GM21447 (cell line): ENCODE results near the gene RYR3.

Source experiments
- ATAC-seq: cut with Tn5 transposase; IDR thresholded peaks from one replicate; pipeline ENCODE4 v1.9.1; 2021; ENCODE audit not compliant: unreplicated experiment

Gene RYR3

GRCh38 chr15:33310481-33311311 is at the start of gene RYR3:
Gene RYR3 (plus strand): TSS chr15:33310967. CDS start chr15:33311046, 79 bp downstream.
- ATAC-seq: no peak

GRCh38 chr15:33262306-33262705 is 48.5 kb upstream of the RYR3 start:
- no peak for ATAC-seq

DNA sequence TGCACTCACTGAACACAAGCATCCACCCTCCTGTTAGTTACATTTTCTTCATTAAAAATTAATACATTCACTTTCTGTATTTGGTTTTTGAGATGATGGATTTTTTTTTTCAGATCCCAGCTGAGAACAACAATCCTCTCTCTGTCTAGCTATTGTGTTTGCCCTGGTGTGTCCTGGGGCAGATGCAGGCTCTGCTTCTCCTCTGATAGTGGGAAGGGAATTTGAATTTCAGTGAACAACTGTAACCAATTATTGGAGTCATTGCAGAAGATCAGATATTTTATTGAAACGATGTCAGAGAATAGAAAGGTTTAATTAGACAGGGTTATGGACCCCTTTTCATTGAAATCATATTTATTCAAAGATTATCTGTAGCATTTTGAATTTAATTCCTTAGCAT is 33.1 kb upstream of the RYR3 start:
- ATAC-seq: no peak

DNA sequence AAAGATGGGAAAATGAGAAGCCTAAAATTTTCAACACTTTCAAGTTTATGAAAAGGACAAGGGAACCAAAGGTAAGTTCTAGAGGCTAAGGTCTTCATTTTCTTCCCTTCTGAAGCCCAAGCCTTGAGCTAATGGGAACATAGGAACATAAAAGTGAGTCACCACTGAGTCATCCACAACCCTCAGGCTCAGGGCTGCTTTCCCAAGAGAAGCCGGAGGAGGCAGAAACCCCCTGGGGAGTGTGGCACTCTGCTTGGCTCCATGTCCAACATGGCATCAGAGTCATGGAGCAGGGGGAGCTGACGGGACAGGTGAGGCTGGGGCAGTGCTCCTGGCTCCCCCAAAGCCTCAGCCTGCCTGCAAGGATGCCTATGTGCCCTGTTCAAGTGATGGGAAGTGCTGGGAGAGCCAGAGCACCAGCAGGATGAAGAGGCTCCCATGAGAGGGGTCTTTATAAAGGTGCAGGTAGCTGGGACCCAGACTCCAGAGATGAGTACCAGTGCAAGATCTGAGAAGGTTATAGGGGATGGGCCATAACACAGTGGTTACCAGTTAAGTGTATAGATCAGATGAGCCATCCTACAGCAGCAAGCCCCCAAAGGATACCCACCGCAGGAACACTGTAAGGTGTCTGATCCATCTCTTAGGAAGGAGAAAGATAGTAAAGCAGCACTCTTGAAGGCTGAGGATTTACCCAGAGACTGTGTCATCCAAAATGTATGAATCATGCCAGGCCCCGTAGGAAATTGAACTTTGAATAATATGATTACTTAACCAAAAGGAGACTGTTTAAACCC is 31.8 kb upstream of the RYR3 start:
- ATAC-seq: no peak

GRCh38 chr15:33279613-33280205 is 31.1 kb upstream of the RYR3 start:
- ATAC-seq: no peak

GRCh38 chr15:33282226-33283020 is 28.3 kb upstream of the RYR3 start:
- no peak for ATAC-seq

DNA sequence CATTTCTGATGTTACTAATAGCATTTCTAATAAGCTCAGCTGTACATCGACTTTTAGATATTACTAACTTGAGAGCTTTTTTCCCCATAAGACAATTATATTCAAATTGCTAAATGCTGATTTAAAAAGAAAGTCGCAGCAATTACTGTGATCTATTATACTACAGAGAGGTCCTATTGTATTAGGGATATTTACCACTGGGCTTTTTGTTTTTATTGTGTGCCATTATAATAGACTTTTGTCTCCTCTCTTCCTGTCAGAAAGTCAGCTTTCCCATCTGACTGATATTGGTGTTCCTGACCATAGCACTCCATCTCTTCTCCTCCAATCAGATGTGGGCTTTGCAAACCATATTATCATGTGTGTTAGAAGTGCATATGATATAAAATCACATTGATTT is 27.2 kb upstream of the RYR3 start:
- ATAC-seq: no peak

GRCh38 chr15:33284336-33284735 is 26.4 kb upstream of the RYR3 start:
- no peak for ATAC-seq

DNA sequence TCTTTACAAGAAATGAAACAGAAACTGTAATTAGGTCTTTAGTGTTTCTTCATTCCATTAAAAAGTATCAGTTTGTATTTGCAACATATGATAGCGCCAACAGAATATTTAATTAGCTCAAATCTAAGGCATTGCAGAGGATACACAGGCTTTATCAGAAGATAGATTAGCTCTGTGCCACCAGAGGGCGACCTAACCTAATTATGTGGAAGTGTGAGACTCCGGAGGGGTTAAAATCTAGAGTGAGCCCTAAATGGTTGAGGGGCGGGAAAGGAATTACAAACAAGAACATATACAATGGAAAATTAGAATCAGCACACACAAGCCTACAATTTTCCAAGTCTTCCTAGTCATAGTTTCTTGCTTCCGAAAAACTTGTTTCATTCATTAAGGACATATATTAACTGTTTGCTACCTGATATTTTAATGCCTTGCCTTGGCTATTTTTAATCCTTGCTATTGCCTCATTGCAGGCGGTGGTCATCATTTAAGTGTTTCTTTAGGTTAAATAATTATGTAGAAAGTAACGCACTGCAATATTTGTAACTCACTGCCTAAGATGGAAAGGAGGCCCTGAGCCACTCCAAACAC is 18.0 kb upstream of the RYR3 start:
- no peak for ATAC-seq

DNA sequence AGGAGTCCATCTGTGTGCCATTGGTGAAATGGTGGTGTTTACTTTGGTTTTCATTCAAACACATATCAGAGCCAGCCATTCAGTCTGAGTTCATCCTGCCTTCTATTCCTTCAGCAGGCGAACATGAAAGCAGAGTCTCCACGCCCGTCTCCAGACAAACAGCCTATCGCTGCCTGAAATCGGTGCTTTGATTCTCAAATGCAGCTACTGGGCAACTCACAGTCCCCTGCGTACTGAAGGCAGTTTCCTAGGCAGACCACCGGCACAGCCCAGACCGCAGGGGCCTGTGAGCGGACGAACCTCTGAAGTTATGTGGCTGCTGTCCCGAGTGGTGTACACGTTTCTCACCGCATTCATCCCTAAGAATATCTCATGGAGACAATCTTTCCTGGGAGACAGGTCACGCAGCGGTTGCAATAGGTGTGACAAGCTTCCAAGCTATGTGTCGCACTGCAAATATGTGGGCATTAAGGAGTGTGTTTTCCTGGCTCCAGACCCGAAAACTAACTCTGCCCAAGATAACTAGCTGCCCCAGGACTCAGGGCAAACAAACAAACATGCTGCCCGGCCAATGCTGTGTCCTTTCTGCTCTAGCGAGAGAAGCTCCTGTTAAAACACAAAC is 16.9 kb upstream of the RYR3 start:
- ATAC-seq: no peak

GRCh38 chr15:33296050-33296449 is 14.7 kb upstream of the RYR3 start:
- ATAC-seq: no peak

DNA sequence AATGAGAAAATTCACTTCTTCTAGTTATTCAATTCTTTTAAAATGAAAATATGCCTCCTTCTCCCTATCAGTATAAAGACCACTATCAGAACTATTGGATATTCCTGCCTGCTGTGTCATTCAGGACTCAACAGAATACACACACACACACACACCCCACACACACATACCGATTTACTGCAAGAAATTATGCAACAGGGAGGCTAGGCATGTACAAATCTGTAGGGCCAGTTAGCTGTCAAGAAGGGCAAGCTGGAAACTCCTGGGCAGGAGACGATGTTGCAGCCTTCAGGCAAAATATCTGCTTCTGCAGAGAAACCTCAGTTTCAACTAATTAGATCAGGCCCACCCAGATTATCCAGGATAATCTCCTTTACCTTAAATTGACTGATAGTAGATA is 13.9 kb upstream of the RYR3 start:
- ATAC-seq: no peak

GRCh38 chr15:33298631-33299030 is 12.1 kb upstream of the RYR3 start:
- ATAC-seq: no peak

GRCh38 chr15:33304924-33305323 is 5.8 kb upstream of the RYR3 start:
- no peak for ATAC-seq

GRCh38 chr15:33309602-33310276 is 1.0 kb upstream of the RYR3 start:
- ATAC-seq: no peak

- ATAC-seq: no peak
Observed at GRCh38 chr15:33311312-33311971, 675 bp downstream of the RYR3 start.

DNA sequence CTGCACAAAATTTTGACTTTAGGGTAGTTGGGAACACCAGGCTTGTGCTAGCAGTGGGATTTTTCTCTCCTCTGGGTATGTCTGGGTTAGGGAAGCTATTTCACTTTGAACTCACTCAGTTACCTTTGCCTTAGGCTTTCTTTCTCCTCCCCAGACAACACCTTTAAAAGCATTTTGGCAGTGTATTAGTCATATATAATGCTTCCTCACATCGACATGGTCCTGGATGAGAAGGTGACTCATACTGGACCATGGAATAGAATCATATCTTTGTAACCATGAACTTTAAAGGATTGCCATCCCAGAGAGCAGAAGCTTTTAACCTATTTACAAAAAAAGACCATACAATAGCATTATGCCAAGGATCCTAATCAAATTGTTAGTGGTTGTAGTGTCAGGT is 2.7 kb downstream of the RYR3 start:
- ATAC-seq: no peak

DNA sequence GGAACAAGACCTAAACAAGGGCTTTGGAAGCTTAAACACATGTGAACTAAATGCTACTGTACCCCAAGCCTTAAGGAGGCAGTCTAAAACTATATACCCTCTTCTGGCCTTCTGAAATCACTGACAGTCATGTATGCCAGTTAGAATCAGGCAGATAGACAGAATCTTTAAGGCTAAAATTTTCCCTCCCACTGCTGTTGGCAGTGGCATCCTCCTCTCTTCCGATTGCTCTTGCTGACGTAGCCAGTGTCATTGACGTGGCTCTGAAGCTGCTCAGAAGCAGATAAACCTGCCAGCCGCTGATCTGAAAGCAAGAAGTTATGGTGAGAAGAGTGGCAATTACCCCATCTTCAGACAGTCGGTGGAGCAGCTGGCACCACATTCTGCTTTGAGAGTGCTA is 3.3 kb downstream of the RYR3 start:
- ATAC-seq: no peak

GRCh38 chr15:33315044-33315443 is 4.3 kb downstream of the RYR3 start:
- no peak for ATAC-seq
